Lower lobe of right lung (tissue), 2 donors: ENCODE data around the gene SPAG8. TPM values are rescaled to one million over a fixed set of nuclear protein-coding genes. Genes with fewer than 3 reads are reported as not detected.
A peak's percentile ranks its signal among the peaks of the same experiment; 100 is the strongest.

Source experiments
- ATAC-seq, 2 donors: fragments of 200-7000 bp; cut with Tn5 transposase; one replicate each; pipeline ENCODE4 v1.9.1; 2020 to 2022; ENCODE audit warnings: mild to moderate bottlenecking in 2 of 2, moderate library complexity in 2 of 2
- DNase-seq: peaks from one replicate; pipeline ENCODE4 v3.0.0-alpha.2; 2020
- H3K27ac ChIP-seq: fragments of 200-600 bp; one replicate; pipeline ENCODE4 v1.8.0; 2022
- H3K27me3 ChIP-seq: fragments of 200-600 bp; one replicate; pipeline ENCODE4 v1.8.0; 2022; ENCODE audit warnings: low read depth
- H3K36me3 ChIP-seq: fragments of 200-600 bp; one replicate; pipeline ENCODE4 v1.8.0; 2022; ENCODE audit warnings: mild to moderate bottlenecking
- H3K4me1 ChIP-seq: fragments of 200-600 bp; one replicate; pipeline ENCODE4 v1.8.0; 2022
- H3K4me3 ChIP-seq: fragments of 200-600 bp; one replicate; pipeline ENCODE4 v1.8.0; 2022; ENCODE audit warnings: mild to moderate bottlenecking
- H3K9me3 ChIP-seq: fragments of 200-600 bp; one replicate; pipeline ENCODE4 v1.8.0; 2022
- intact Hi-C: fragments of 100-400 bp; cut with DNase I; formaldehyde crosslinking; loops from one replicate; pipeline ENCODE4 v1.11.0; 2022
- total RNA-seq: library from RNA; stranded (reverse); fragmentation: NEBNext Ultra II Directional; extraction: Animal tissue kit (Norgen Biotek cat#: 25700); gene quantifications from one replicate; pipeline ENCODE4 v1.2.1, GENCODE V29; 2021
- TF ChIP-seq, protein P1 (sequence below): fragments of 200-600 bp; IDR thresholded peaks from one replicate; pipeline ENCODE4 v1.8.0; 2022; ENCODE audit warnings: antibody characterized with exemption, mild to moderate bottlenecking
- donor health status: DM: no; HTN: yes; CAD: no; lungs with severe emphysema.

Gene SPAG8
- total RNA-seq, 1 donor from 2014 or later: 13.3 TPM

DNA sequence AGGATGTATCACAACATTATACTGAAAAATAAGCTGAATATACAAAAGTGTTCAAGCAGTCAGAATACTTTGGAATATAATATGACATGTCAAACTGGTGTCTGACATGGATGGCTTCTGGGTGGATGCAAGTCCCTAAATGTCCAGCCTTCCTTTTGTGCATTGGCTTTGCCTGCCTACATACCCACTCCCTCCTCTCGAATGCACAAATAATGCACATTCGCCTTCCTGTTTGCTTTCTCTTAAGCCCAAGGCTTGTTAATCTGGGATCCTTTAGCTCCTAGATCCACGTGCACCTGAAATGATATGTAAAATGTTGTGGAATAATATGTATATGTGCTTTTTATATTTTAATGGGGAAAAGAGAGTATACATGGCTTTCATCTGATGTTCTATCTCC is 33.6 kb downstream of the SPAG8 start:
- H3K27me3 ChIP-seq: no peaks in the 10 kb centered on the region
- H3K9me3 ChIP-seq: no peaks in the 10 kb centered on the region
- no peaks in the 10 kb centered on the region for H3K36me3 ChIP-seq
- DNase-seq (no peak), ATAC-seq (no peak)
- TF ChIP-seq, protein P1, sequence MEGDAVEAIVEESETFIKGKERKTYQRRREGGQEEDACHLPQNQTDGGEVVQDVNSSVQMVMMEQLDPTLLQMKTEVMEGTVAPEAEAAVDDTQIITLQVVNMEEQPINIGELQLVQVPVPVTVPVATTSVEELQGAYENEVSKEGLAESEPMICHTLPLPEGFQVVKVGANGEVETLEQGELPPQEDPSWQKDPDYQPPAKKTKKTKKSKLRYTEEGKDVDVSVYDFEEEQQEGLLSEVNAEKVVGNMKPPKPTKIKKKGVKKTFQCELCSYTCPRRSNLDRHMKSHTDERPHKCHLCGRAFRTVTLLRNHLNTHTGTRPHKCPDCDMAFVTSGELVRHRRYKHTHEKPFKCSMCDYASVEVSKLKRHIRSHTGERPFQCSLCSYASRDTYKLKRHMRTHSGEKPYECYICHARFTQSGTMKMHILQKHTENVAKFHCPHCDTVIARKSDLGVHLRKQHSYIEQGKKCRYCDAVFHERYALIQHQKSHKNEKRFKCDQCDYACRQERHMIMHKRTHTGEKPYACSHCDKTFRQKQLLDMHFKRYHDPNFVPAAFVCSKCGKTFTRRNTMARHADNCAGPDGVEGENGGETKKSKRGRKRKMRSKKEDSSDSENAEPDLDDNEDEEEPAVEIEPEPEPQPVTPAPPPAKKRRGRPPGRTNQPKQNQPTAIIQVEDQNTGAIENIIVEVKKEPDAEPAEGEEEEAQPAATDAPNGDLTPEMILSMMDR: no peak
- no peak overlapping the region for H3K27ac ChIP-seq
- intact Hi-C loops: no loop called here
- H3K4me1 ChIP-seq: peaks cover 12% of the 10 kb centered on the region
- no peak overlapping the region for H3K4me3 ChIP-seq

GRCh38 chr9:35776018-35776417 is 36.0 kb downstream of the SPAG8 start:
- no peak for ATAC-seq
- intact Hi-C loops: no loop called here
- TF ChIP-seq, protein P1: no peak

GRCh38 chr9:35774907-35775635 is 37.0 kb downstream of the SPAG8 start:
- peak; percentile 69 to 72 for ATAC-seq
- peaks cover 35% of the 10 kb centered on the region for H3K4me1 ChIP-seq
- no peak for DNase-seq
- no peaks in the 10 kb centered on the region for H3K36me3 ChIP-seq
- H3K27ac ChIP-seq: no peak overlapping the region
- H3K27me3 ChIP-seq: no peaks in the 10 kb centered on the region
- TF ChIP-seq, protein P1: no peak
- no peaks in the 10 kb centered on the region for H3K9me3 ChIP-seq
- intact Hi-C loops: no loop called here
- H3K4me3 ChIP-seq: no peak overlapping the region

More at GRCh38 chr9:35776018-35776417, 36.0 kb downstream of the SPAG8 start:
- Histone ChIP-seq H3K27me3 (no peaks in the 10 kb centered on the region), H3K36me3 (no peaks in the 10 kb centered on the region), H3K9me3 (no peaks in the 10 kb centered on the region), H3K4me3 (no peak overlapping the region), H3K27ac (no peak overlapping the region), H3K4me1 (peaks cover 26% of the 10 kb centered on the region)
- no peak for DNase-seq

DNA sequence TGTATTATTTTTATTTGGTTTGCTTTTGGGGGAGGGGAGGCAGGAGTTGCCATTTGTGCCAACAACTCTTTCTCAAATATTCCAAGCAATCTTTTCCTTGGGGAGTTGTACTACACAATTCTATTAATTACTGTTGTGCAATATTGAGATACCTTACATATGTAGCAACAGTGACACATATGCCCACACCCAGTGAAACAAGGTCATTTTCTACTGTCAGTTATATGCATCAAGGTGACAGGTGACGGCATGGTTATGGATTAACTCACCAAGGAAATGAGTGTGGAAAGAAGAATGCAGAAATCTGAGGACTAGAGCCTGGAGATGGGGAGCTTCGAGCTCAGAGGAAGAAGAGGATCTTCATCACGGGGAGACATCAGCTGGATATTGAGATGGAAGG is 40.1 kb downstream of the SPAG8 start:
- intact Hi-C loops: no loop called here
- ATAC-seq: peak in 1 of 2 donors; percentile 25

GRCh38 chr9:35771534-35771933 is 40.5 kb downstream of the SPAG8 start:
- intact Hi-C loops: no loop called here
- Histone ChIP-seq H3K27ac (peak overlapping the region; percentile 63), H3K9me3 (no peaks in the 10 kb centered on the region), H3K4me3 (no peak overlapping the region), H3K36me3 (no peaks in the 10 kb centered on the region), H3K4me1 (peaks cover 39% of the 10 kb centered on the region), H3K27me3 (no peaks in the 10 kb centered on the region)
- DNase-seq (no peak), ATAC-seq (peak in 1 of 2 donors; percentile 37)
- TF ChIP-seq, protein P1: no peak

More for the DNA sequence above, 40.1 kb downstream of the SPAG8 start:
- no peaks in the 10 kb centered on the region for H3K27me3 ChIP-seq
- no peak for DNase-seq
- H3K4me1 ChIP-seq: peaks cover 39% of the 10 kb centered on the region
- no peak overlapping the region for H3K4me3 ChIP-seq
- no peak overlapping the region for H3K27ac ChIP-seq
- H3K9me3 ChIP-seq: no peaks in the 10 kb centered on the region
- TF ChIP-seq, protein P1: no peak
- no peaks in the 10 kb centered on the region for H3K36me3 ChIP-seq
